Testis (tissue), 2 donors: ENCODE data around the gene ACAD9.
"Not testable (repeated sequence)": the region's sequence is repeated elsewhere in the genome, so short reads cannot be mapped to it uniquely, and the experiment has no call there.

Experiments used
- POLR2A ChIP-seq: fragments of 450-650 bp; IDR thresholded peaks from one replicate; pipeline ENCODE4 v1.6.1; 2017; ENCODE audit warnings: antibody characterized with exemption, mild to moderate bottlenecking, moderate library complexity
- TF ChIP-seq, protein P1 (sequence below), 3 experiments: fragments of 450-650 bp in 2 of 3; fragments of 200-600 bp in 1 of 3; sonication (generic) in 1 of 3; IDR thresholded peaks; one replicate each; pipeline ENCODE4 v1.5.1; 2016 to 2019; ENCODE audit warnings: antibody characterized with exemption in 3 of 3, mild to moderate bottlenecking in 2 of 3, moderate library complexity in 1 of 3

DNA sequence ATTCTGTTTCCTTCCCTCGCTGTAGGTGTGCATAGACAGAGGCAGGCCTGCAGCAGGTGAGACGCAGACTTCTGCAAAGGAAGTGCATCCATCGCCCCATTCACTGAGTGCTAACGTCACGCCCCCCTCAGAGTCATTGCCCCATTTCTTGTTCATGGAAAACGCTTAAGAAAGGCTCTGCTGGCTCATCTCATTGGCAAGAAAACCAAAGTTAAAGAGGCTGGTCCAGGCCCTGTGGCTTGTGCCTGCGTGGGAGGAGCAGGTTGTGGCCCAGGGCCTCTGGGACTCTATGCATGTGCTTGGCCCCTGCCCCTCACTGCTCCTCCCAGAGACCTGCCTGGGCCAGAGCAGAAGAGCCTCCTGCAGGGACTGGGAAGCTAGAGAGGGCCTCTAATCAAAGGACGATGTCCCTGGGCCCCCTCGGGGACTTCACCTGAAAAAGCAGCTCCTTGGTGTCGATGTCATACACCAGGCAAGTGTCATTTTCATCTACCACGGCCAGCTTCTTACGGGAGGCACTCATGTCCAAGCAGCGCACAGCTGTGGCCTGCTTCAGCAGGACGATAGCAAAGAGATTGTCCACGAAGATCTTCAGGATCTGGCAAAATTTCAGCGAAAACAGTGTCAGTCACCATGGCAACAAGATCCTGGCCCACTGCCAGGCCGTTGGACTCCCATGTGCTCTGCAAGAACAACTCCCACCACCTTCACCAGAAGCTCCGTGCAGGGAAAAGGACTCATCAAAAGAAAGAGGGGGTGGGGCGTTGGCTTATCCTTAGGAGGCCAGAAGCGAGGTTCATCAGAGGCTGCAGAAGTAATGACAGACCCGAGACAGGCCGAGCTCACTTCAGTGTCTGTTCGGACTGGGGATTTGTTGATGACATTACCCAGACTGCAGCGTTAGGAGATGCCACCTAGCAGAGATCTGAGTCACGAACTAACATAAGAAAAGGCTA, 14.3 kb upstream of the ACAD9 start:
- TF ChIP-seq, protein P1, sequence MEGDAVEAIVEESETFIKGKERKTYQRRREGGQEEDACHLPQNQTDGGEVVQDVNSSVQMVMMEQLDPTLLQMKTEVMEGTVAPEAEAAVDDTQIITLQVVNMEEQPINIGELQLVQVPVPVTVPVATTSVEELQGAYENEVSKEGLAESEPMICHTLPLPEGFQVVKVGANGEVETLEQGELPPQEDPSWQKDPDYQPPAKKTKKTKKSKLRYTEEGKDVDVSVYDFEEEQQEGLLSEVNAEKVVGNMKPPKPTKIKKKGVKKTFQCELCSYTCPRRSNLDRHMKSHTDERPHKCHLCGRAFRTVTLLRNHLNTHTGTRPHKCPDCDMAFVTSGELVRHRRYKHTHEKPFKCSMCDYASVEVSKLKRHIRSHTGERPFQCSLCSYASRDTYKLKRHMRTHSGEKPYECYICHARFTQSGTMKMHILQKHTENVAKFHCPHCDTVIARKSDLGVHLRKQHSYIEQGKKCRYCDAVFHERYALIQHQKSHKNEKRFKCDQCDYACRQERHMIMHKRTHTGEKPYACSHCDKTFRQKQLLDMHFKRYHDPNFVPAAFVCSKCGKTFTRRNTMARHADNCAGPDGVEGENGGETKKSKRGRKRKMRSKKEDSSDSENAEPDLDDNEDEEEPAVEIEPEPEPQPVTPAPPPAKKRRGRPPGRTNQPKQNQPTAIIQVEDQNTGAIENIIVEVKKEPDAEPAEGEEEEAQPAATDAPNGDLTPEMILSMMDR (IDR thresholded peaks at IDR 0.05), result not testable (repeated sequence)
- not testable (repeated sequence) for TF ChIP-seq POLR2A
